Gastrocnemius medialis (tissue), 4 donors: ENCODE results near the gene LUZP2.

Experiments
- POLR2A ChIP-seq, 2 donors: fragments of 450-650 bp; IDR thresholded peaks; one replicate each; pipeline ENCODE4 v1.6.1; 2017; ENCODE audit warnings: antibody characterized with exemption in 2 of 2, mild to moderate bottlenecking in 2 of 2, moderate library complexity in 2 of 2
- TF ChIP-seq, protein P1 (sequence below), 5 experiments: fragments of 450-650 bp in 3 of 5; fragments of 200-600 bp in 2 of 5; sonication (generic) in 2 of 5; IDR thresholded peaks in 4 of 5; conservative IDR thresholded peaks in 1 of 5; 1 replicate in 4 of 5; 2 replicates in 1 of 5; pipeline ENCODE4 v1.5.1; 2016 to 2019; ENCODE audit warnings: antibody characterized with exemption in 5 of 5, mild to moderate bottlenecking in 3 of 5, moderate library complexity in 3 of 5

DNA sequence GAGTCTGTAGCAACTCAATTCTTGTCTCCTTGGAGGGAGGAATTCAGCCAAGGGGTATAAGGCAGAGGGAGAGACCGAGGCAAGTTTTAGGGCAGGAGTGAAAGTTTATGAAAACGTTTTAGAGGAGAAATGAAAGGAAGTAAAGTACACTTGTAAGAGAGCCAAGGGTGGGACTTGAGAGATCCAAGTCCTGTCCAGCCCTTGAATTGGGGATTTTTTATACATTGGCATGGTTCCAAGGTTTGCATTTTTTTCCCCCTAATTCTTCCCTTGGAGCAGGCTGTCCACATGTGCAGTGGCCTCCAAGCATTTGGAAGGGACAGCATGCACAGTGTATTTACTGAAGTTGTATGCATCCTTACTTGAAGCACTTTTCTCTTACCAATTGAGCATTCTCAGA lies 192.1 kb downstream of the LUZP2 start:
- TF ChIP-seq, protein P1, sequence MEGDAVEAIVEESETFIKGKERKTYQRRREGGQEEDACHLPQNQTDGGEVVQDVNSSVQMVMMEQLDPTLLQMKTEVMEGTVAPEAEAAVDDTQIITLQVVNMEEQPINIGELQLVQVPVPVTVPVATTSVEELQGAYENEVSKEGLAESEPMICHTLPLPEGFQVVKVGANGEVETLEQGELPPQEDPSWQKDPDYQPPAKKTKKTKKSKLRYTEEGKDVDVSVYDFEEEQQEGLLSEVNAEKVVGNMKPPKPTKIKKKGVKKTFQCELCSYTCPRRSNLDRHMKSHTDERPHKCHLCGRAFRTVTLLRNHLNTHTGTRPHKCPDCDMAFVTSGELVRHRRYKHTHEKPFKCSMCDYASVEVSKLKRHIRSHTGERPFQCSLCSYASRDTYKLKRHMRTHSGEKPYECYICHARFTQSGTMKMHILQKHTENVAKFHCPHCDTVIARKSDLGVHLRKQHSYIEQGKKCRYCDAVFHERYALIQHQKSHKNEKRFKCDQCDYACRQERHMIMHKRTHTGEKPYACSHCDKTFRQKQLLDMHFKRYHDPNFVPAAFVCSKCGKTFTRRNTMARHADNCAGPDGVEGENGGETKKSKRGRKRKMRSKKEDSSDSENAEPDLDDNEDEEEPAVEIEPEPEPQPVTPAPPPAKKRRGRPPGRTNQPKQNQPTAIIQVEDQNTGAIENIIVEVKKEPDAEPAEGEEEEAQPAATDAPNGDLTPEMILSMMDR (IDR thresholded peaks at IDR 0.05 in 4 of 5, conservative IDR thresholded peaks at IDR 0.05 in 1 of 5): no peak
- TF ChIP-seq POLR2A (IDR thresholded peaks at IDR 0.05): no peak
